H1 (cell line): Measurements from ENCODE around the gene FES. TPM values are rescaled to one million over a fixed set of nuclear protein-coding genes. Genes with fewer than 3 reads are reported as not detected.

Experiments used
- CTCF ChIA-PET: fragments of 300-600 bp; sonication (Branson Sonifier 250); formaldehyde crosslinking; loops from one replicate; lab custom pipeline; 2021; ENCODE audit not compliant: partially characterized antibody; lab: Charles Lee
- POLR2A ChIA-PET: fragments of 300-600 bp; sonication (Branson Sonifier 250); formaldehyde crosslinking; loops from one replicate; lab custom pipeline; 2021; ENCODE audit warnings: inconsistent platforms; ENCODE audit not compliant: partially characterized antibody; lab: Charles Lee
- DNase-seq, 2 experiments: peaks; one replicate each; pipeline versions ENCODE4 v3.0.0 to v3.0.0-alpha.2; 2010 to 2022; ENCODE audit warnings: low spot score in 2 of 2, low read depth in 1 of 2, mixed read lengths in 1 of 2
- FAIRE-seq: peaks from 2 replicates; lab custom pipeline; 2011; peaks lifted over from hg19 to GRCh38; lab: Jason Lieb, UNC
- H2AFZ ChIP-seq: 2 replicates; pipeline ENCODE4 v1.8.1; 2012; ENCODE audit warnings: low read length, inconsistent platforms
- H2AK5ac ChIP-seq: 2 replicates; pipeline ENCODE4 v1.6.1; 2013; ENCODE audit warnings: low read depth, low read length
- H2BK120ac ChIP-seq: replicated peaks from 2 replicates; pipeline ENCODE3; 2013; ENCODE audit warnings: low read depth, low read length, inconsistent platforms
- H2BK12ac ChIP-seq: 2 replicates; pipeline ENCODE4 v1.6.1; 2013; ENCODE audit warnings: low read depth, low read length
- H2BK15ac ChIP-seq: 2 replicates; pipeline ENCODE4 v1.6.1; 2013; ENCODE audit warnings: low read length
- H2BK20ac ChIP-seq: 2 replicates; pipeline ENCODE4 v1.6.1; 2013; ENCODE audit warnings: low read length
- H2BK5ac ChIP-seq: 2 replicates; pipeline ENCODE4 v1.6.1; 2013; ENCODE audit warnings: low read depth, low read length
- H3K14ac ChIP-seq: 2 replicates; pipeline ENCODE4 v1.6.1; 2013; ENCODE audit warnings: inconsistent platforms; ENCODE audit not compliant: insufficient read length
- H3K18ac ChIP-seq: 2 replicates; pipeline ENCODE4 v1.6.1; 2013; ENCODE audit warnings: low read length; ENCODE audit errors: extremely low read depth
- H3K23ac ChIP-seq: 2 replicates; pipeline ENCODE4 v1.6.1; 2013; ENCODE audit warnings: inconsistent platforms; ENCODE audit not compliant: insufficient read length
- H3K23me2 ChIP-seq: 2 replicates; pipeline ENCODE4 v1.6.1; 2013; ENCODE audit warnings: low read depth, low read length
- H3K27ac ChIP-seq: 2 replicates; pipeline ENCODE4 v1.6.1; 2011; ENCODE audit warnings: low read depth, low read length, inconsistent platforms
- H3K27me3 ChIP-seq, 4 experiments: replicated peaks in 1 of 4; 1 replicate in 1 of 4; 2 replicates in 3 of 4; pipeline versions ENCODE4 v1.6.1 to v1.8.1; 2011 to 2013; ENCODE audit warnings: low read length in 3 of 4, mild to moderate bottlenecking in 3 of 4, inconsistent platforms in 2 of 4, mixed read lengths in 2 of 4, moderate library complexity in 1 of 4; ENCODE audit not compliant: control insufficient read depth in 3 of 4, insufficient read depth in 3 of 4; ENCODE audit errors: extremely low read depth in 1 of 4
- H3K36me3 ChIP-seq, 4 experiments: 2 replicates each; pipeline versions ENCODE4 v1.6.1 to v1.8.1; 2011 to 2013; ENCODE audit warnings: mild to moderate bottlenecking in 4 of 4, low read length in 3 of 4, moderate library complexity in 2 of 4, control low read depth in 1 of 4, inconsistent platforms in 1 of 4; ENCODE audit not compliant: insufficient read depth in 4 of 4, control insufficient read depth in 2 of 4
- H3K4ac ChIP-seq: replicated peaks from 2 replicates; pipeline ENCODE3; 2013; ENCODE audit warnings: low read length, low read depth, mixed read lengths, inconsistent platforms; ENCODE audit not compliant: insufficient read length
- H3K4me1 ChIP-seq, 4 experiments: replicated peaks in 1 of 4; 1 replicate in 1 of 4; 2 replicates in 3 of 4; pipeline versions ENCODE4 v1.6.1 to v1.8.1; 2011 to 2013; ENCODE audit warnings: low read length in 3 of 4, inconsistent platforms in 2 of 4, mixed read lengths in 1 of 4; ENCODE audit not compliant: insufficient read depth in 4 of 4, control insufficient read depth in 3 of 4
- H3K4me2 ChIP-seq, 2 experiments: 2 replicates each; pipeline versions ENCODE4 v1.6.1 to v1.8.1; 2011 to 2013; ENCODE audit warnings: low read depth in 2 of 2, low read length in 2 of 2, control low read depth in 1 of 2, inconsistent platforms in 1 of 2, mild to moderate bottlenecking in 1 of 2; ENCODE audit not compliant: insufficient read depth in 1 of 2
- H3K4me3 ChIP-seq, 4 experiments: fragments of 200-600, 300-600 bp in 1 of 4; sonication (generic), shearing (Covaris generic), sonication (Bioruptor Twin) in 1 of 4; 2 replicates each; pipeline versions ENCODE4 v1.5.1 to v1.8.1; 2011 to 2016; ENCODE audit warnings: low read length in 4 of 4, low read depth in 3 of 4, control low read depth in 2 of 4, inconsistent platforms in 2 of 4, mild to moderate bottlenecking in 2 of 4, mixed read lengths in 1 of 4, moderate library complexity in 1 of 4; ENCODE audit not compliant: insufficient read depth in 2 of 4; ENCODE audit errors: extremely low read depth in 1 of 4
- H3K56ac ChIP-seq: replicated peaks from 2 replicates; pipeline ENCODE3; 2013; ENCODE audit warnings: low read depth, mild to moderate bottlenecking, mixed read lengths, low read length, inconsistent platforms; ENCODE audit not compliant: insufficient read length
- H3K79me1 ChIP-seq: 2 replicates; pipeline ENCODE4 v1.6.1; 2013; ENCODE audit warnings: low read depth, low read length, control low read depth
- H3K79me2 ChIP-seq, 2 experiments: 2 replicates each; pipeline versions ENCODE4 v1.6.1 to v1.8.1; 2012 to 2013; ENCODE audit warnings: low read length in 2 of 2, mild to moderate bottlenecking in 2 of 2, inconsistent platforms in 1 of 2; ENCODE audit not compliant: insufficient read depth in 2 of 2, control insufficient read depth in 1 of 2
- H3K9ac ChIP-seq, 4 experiments: replicated peaks in 1 of 4; 1 replicate in 1 of 4; 2 replicates in 3 of 4; pipeline versions ENCODE4 v1.6.1 to v1.8.1; 2011 to 2013; ENCODE audit warnings: low read depth in 3 of 4, low read length in 3 of 4, control low read depth in 2 of 4, mild to moderate bottlenecking in 2 of 4, moderate library complexity in 2 of 4, inconsistent platforms in 1 of 4; ENCODE audit errors: extremely low read depth in 1 of 4
- H3K9me3 ChIP-seq, 2 experiments: 2 replicates each; pipeline versions ENCODE4 v1.6.1 to v1.8.1; 2012 to 2013; ENCODE audit warnings: mild to moderate bottlenecking in 2 of 2, moderate library complexity in 2 of 2, control low read depth in 1 of 2, inconsistent platforms in 1 of 2, low read depth in 1 of 2, low read length in 1 of 2, mixed read lengths in 1 of 2; ENCODE audit not compliant: insufficient read depth in 2 of 2
- H4K20me1 ChIP-seq, 2 experiments: replicated peaks in 1 of 2; 2 replicates each; pipeline versions ENCODE3 to v1.8.1; 2011 to 2013; ENCODE audit warnings: inconsistent platforms in 2 of 2, low read length in 2 of 2, mild to moderate bottlenecking in 1 of 2; ENCODE audit not compliant: insufficient read depth in 2 of 2, control insufficient read depth in 1 of 2
- H4K5ac ChIP-seq: 2 replicates; pipeline ENCODE4 v1.6.1; 2013; ENCODE audit warnings: low read length, low read depth, mixed read lengths, inconsistent platforms; ENCODE audit not compliant: insufficient read length
- H4K8ac ChIP-seq: 2 replicates; pipeline ENCODE4 v1.8.0; 2013; ENCODE audit warnings: mild to moderate bottlenecking, moderate library complexity, low read length, inconsistent platforms; ENCODE audit not compliant: insufficient read depth; ENCODE audit errors: extremely low read depth
- H4K91ac ChIP-seq: replicated peaks from 2 replicates; pipeline ENCODE3; 2013; ENCODE audit warnings: low read length, mixed read lengths, inconsistent platforms; ENCODE audit not compliant: insufficient read length
- ASH2L ChIP-seq: fragments of 200-600, 300-600 bp; sonication (generic); IDR thresholded peaks from one replicate; pipeline ENCODE4 v1.7.1; 2017; ENCODE audit warnings: low read length
- BACH1 ChIP-seq: IDR thresholded peaks from 2 replicates; pipeline ENCODE4 v1.6.1; 2012; ENCODE audit warnings: low read length, improper control_type of control experiment
- E2F6 ChIP-seq: IDR thresholded peaks from 2 replicates; pipeline ENCODE4 v1.6.1; 2012; ENCODE audit warnings: inconsistent platforms
- GABPA ChIP-seq: IDR thresholded peaks from 2 replicates; pipeline ENCODE4 v1.6.1; 2011; ENCODE audit warnings: mild to moderate bottlenecking, low read length, moderate library complexity, borderline replicate concordance; ENCODE audit not compliant: insufficient read depth
- JUN ChIP-seq: IDR thresholded peaks from 2 replicates; pipeline ENCODE4 v1.6.1; 2011; ENCODE audit warnings: low read depth, mild to moderate bottlenecking, improper control_type of control experiment, low read length
- POLR2A ChIP-seq, 2 experiments: IDR thresholded peaks; 1 replicate in 1 of 2; 2 replicates in 1 of 2; pipeline ENCODE4 v1.6.1; 2011; ENCODE audit warnings: low read depth in 2 of 2, low read length in 2 of 2, mild to moderate bottlenecking in 2 of 2; ENCODE audit errors: control extremely low read depth in 1 of 2
- RNF2 ChIP-seq: fragments of 200-900, 300-1000 bp; sonication (generic); IDR thresholded peaks from 2 replicates; pipeline ENCODE4 v1.7.1; 2016; ENCODE audit warnings: borderline replicate concordance, low read depth, mild to moderate bottlenecking, antibody characterized with exemption, low read length; ENCODE audit not compliant: poor library complexity, severe bottlenecking; ENCODE audit errors: missing control alignments
- SIN3A ChIP-seq, 2 experiments: IDR thresholded peaks in 1 of 2; conservative IDR thresholded peaks in 1 of 2; 2 replicates each; pipeline ENCODE4 v1.6.1; 2011 to 2012; ENCODE audit warnings: low read length in 2 of 2, improper control_type of control experiment in 1 of 2, low read depth in 1 of 2, mild to moderate bottlenecking in 1 of 2
- SIX5 ChIP-seq: IDR thresholded peaks from 2 replicates; pipeline ENCODE4 v1.6.1; 2011; ENCODE audit warnings: mild to moderate bottlenecking, low read depth, low read length
- SP2 ChIP-seq: IDR thresholded peaks from 2 replicates; pipeline ENCODE4 v1.6.1; 2012; ENCODE audit warnings: mild to moderate bottlenecking, low read length, inconsistent platforms
- SRF ChIP-seq: IDR thresholded peaks from 2 replicates; pipeline ENCODE4 v1.6.1; 2011; ENCODE audit warnings: mild to moderate bottlenecking, low read depth, low read length, moderate library complexity
- USF2 ChIP-seq: IDR thresholded peaks from 2 replicates; pipeline ENCODE4 v1.6.1; 2011; ENCODE audit warnings: low read length, improper control_type of control experiment
- WGBS, 2 experiments: shearing (Covaris generic) in 1 of 2; methylation state at CpG; one replicate each; pipeline versions ENCODE4 v1.1.6 to v1.1.7; 2013 to 2015; ENCODE audit warnings: low lambda C conversion rate in 2 of 2, mixed read lengths in 2 of 2, inconsistent platforms in 1 of 2, low coverage in 1 of 2, missing lambda C conversion rate in 1 of 2; ENCODE audit not compliant: insufficient replicate concordance in 2 of 2, insufficient coverage in 1 of 2, insufficient read length in 1 of 2; ENCODE audit errors: extremely low coverage in 1 of 2, missing lambda C conversion rate in 1 of 2; 5-methylcytosine and 5-hydroxymethylcytosine counted together
- polyA plus RNA-seq, 7 experiments: library from polyadenylated mRNA; depleted of rRNA in 3 of 7; stranded (reverse) in 5 of 7; unstranded in 2 of 7; fragments of >200 nt in 5 of 7; fragments of 200-250 nt in 2 of 7; gene quantifications; 1 replicate in 5 of 7; 2 replicates in 1 of 7; 4 replicates in 1 of 7; pipeline versions ENCODE4 v1.2.1 to v1.2.3, GENCODE V29; 2011 to 2013; ENCODE audit warnings: missing spikeins in 2 of 7, mixed read lengths in 2 of 7
- total RNA-seq: library from RNA; stranded (reverse); fragmentation: NEBNext Ultra II Directional; extraction: Animal tissue kit (Norgen Biotek cat#: 25700); gene quantifications from 2 replicates; pipeline ENCODE4 v1.2.1, GENCODE V29; 2021

The FES gene
- total and polyA plus RNA-seq, 2 of the 8 experiments (the other 6 are each of a cell fraction or from before 2014, with no cell fraction given), result 8.5 to 8.6 TPM

- no peak overlapping the region for H3K9ac ChIP-seq
- no peak overlapping the region for H3K4ac ChIP-seq
- no peak overlapping the region for H3K18ac ChIP-seq
- H4K5ac ChIP-seq, result no peak overlapping the region
- no peak overlapping the region for H3K27ac ChIP-seq
- H3K4me2 ChIP-seq, result no peak overlapping the region; a peak in 1 of 4 replicates
- no peak overlapping the region for H3K23ac ChIP-seq
- H3K4me3 ChIP-seq, result no peak overlapping the region
- peaks cover 0 to 6% of the 10 kb centered on the region in 2 experiments for H4K20me1 ChIP-seq
- H3K79me1 ChIP-seq, result no peaks in the 10 kb centered on the region
- no peaks in the 10 kb centered on the region for H3K9me3 ChIP-seq
- no peak overlapping the region for H2BK20ac ChIP-seq
- no peak overlapping the region for H2BK15ac ChIP-seq
- DNase-seq (no peak), FAIRE-seq (no peak)
- peaks cover 5 to 8% (median 7%) of the 10 kb centered on the region in 4 experiments; a peak in 6 of 7 replicates for H3K4me1 ChIP-seq
- H3K79me2 ChIP-seq, result no peaks in the 10 kb centered on the region
- H3K36me3 ChIP-seq, result no peaks in the 10 kb centered on the region; a peak in 2 of 8 replicates
- H2BK120ac ChIP-seq, result no peak overlapping the region
- H2BK12ac ChIP-seq, result no peak overlapping the region
- POLR2A ChIA-PET, result interaction anchor here (3.3 kb wide), 1 partner anchor 28 kb away, joined by 24 read pairs; the partner anchor contains the start of genes HDDC3 and UNC45A
- H3K23me2 ChIP-seq, result peaks cover 14% of the 10 kb centered on the region; the same call in 1 of the 2 replicates
- no peak overlapping the region for H3K14ac ChIP-seq
- peaks cover 0 to 16% (median 9%) of the 10 kb centered on the region in 4 experiments; a peak in 5 of 7 replicates for H3K27me3 ChIP-seq
- no peak overlapping the region; the same call in 1 of the 2 replicates for H4K8ac ChIP-seq
- H2AFZ ChIP-seq, result no peak overlapping the region
- no peak overlapping the region for H2AK5ac ChIP-seq
- CTCF ChIA-PET, result interaction anchor here (0.6 to 13.3 kb wide), 11 partner anchors 10 to 257 kb away, joined by 3 to 187 read pairs (median 5); partner anchors contain the start of genes FES, HDDC3 and UNC45A
- no peak overlapping the region for H3K56ac ChIP-seq
- WGBS, 2 experiments, result 95% methylated on average over 9 of the region's 9 CpGs; no CpG with 5 or more reads in 1 of the 2 experiments
- no peak overlapping the region for H2BK5ac ChIP-seq
- no peak overlapping the region for H4K91ac ChIP-seq
- TF ChIP-seq SIN3A (conservative IDR thresholded peaks at IDR 0.05 in 1 of 2, IDR thresholded peaks at IDR 0.05 in 1 of 2; ENCODE audit: low read depth in 1 of 2, low read length in 2 of 2), result no peak
- TF ChIP-seq JUN, result no peak
- no peak for TF ChIP-seq POLR2A (IDR thresholded peaks at IDR 0.05; ENCODE audit: control extremely low read depth in 1 of 2, low read depth in 2 of 2, low read length in 2 of 2)
- TF ChIP-seq USF2, result no peak
- no peak for TF ChIP-seq RNF2
- TF ChIP-seq SRF, result no peak
- no peak for TF ChIP-seq SIX5
- TF ChIP-seq SP2, result no peak
- TF ChIP-seq E2F6, result no peak
- no peak for TF ChIP-seq GABPA
- TF ChIP-seq ASH2L, result no peak
- TF ChIP-seq BACH1, result no peak
Observed at GRCh38 chr15:90904746-90905145, 20.4 kb downstream of the FES start.
